OCI-LY3 (cell line): ENCODE results near the gene PPP2R2C.

Experiments
- CTCF ChIP-seq: fragments of 200-600, 300-600 bp; sonication (generic); IDR thresholded peaks from 2 replicates; pipeline ENCODE4 v1.5.1; 2014; ENCODE audit warnings: antibody characterized with exemption, low read length, low read depth
- EZH2phosphoT487 ChIP-seq: fragments of 200-600 bp; shearing (Covaris generic); IDR thresholded peaks from 2 replicates; pipeline ENCODE4 v1.6.1; 2018; ENCODE audit warnings: antibody characterized with exemption, mixed run types, low read depth

- no peak for TF ChIP-seq CTCF
- no peak for TF ChIP-seq EZH2phosphoT487
Measured at GRCh38 chr4:6326312-6327060, 145.9 kb downstream of the PPP2R2C start.
